Cardiac fibroblast (primary cell): Measurements from ENCODE around the gene PRSS27.

ENCODE experiments used
- DNase-seq, 2 donors: peaks; one replicate each; pipeline versions ENCODE4 v3.0.0 to v3.0.0-alpha.2; 2010; ENCODE audit warnings: low read depth in 2 of 2
- H3K4me3 ChIP-seq, 2 donors: replicated peaks in 1 of 2; 1 replicate in 1 of 2; 2 replicates in 1 of 2; pipeline ENCODE4 v1.5.1; 2011; ENCODE audit warnings: low read depth in 2 of 2, low read length in 2 of 2, mild to moderate bottlenecking in 2 of 2, moderate library complexity in 1 of 2
- TF ChIP-seq, protein P1 (sequence below): IDR thresholded peaks from one replicate; pipeline ENCODE4 v1.5.1; 2011; ENCODE audit warnings: low read depth, mild to moderate bottlenecking, low read length, inconsistent platforms

PRSS27 gene

DNA sequence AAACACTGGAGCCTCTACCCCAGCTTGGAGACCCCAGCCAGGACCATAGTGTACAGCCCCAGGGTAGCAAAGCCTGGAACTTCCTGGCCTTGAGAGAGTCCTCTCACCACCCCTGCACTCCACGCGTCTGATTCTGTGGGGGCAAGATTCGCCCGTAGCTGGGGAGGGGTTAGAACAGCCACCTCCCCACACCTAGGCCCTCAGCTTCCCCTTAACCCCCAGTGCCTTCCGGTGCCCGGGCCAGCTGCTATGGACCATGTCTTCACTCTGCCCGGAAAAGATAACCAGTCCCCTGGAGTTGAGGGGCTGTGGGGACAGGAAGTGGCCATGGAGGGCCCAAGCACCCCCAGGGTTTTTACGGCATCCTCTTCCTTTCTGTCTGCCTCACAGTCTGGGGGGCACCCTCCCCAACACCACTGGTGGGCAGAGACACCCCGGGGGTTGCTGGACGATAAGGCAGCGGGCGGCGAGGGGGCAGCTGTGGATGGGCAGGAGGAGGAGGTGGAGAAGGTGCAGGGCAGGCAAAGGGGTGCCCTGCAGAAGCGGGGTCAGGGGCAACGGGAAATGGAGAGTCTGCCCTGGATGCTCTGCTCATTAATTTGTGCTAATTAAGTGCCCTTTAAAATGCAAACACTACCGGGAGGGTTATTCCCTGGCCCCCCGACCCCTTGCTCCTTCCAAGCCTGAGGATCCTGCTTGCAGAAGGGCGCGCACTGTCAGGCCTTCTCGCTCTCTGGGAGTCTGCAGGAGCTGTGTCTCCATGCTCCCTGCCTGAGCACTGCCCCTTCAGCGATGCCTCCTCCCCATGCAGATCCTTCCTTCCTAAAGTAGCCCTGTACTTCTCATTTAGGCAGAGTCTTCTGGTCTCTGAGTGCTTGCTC, 2.4 kb downstream of the PRSS27 start:
- no peak overlapping the region for H3K4me3 ChIP-seq
- DNase-seq, result no peak
- TF ChIP-seq, protein P1, sequence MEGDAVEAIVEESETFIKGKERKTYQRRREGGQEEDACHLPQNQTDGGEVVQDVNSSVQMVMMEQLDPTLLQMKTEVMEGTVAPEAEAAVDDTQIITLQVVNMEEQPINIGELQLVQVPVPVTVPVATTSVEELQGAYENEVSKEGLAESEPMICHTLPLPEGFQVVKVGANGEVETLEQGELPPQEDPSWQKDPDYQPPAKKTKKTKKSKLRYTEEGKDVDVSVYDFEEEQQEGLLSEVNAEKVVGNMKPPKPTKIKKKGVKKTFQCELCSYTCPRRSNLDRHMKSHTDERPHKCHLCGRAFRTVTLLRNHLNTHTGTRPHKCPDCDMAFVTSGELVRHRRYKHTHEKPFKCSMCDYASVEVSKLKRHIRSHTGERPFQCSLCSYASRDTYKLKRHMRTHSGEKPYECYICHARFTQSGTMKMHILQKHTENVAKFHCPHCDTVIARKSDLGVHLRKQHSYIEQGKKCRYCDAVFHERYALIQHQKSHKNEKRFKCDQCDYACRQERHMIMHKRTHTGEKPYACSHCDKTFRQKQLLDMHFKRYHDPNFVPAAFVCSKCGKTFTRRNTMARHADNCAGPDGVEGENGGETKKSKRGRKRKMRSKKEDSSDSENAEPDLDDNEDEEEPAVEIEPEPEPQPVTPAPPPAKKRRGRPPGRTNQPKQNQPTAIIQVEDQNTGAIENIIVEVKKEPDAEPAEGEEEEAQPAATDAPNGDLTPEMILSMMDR, result no peak

GRCh38 chr16:2716948-2717347, 3.1 kb downstream of the PRSS27 start:
- TF ChIP-seq, protein P1, result no peak
- no peak overlapping the region for H3K4me3 ChIP-seq
- DNase-seq, result no peak

- TF ChIP-seq, protein P1, result no peak
- no peak overlapping the region for H3K4me3 ChIP-seq
- DNase-seq, result no peak
Observed at GRCh38 chr16:2715966-2716885, 3.8 kb downstream of the PRSS27 start.

DNA sequence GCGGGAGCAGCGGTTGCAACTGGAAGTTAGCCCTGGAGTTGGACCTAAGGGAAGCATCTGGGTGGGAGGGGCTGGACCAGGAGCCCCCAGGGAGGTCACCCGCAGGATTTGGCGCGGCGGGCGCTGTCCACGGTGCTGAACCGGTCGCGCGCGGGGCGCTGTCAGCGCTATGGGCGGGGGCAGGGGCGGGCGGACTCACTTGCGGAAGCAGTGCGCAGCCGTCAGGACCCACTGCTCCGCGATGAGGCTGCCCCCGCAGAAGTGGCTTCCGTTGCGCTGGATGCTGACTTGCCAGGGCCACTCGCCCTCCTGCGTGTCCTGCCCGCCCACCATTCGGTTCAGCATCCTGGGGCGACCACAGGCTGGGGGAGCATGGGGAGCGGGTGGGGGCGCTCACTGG, 4.5 kb downstream of the PRSS27 start:
- peak overlapping the region in 1 of 2 donors; percentile 13 for H3K4me3 ChIP-seq
- TF ChIP-seq, protein P1, result no peak
- DNase-seq, result peak; percentile 35 to 52

GRCh38 chr16:2715064-2715463, 5.0 kb downstream of the PRSS27 start:
- H3K4me3 ChIP-seq, result no peak overlapping the region
- TF ChIP-seq, protein P1, result no peak

DNA sequence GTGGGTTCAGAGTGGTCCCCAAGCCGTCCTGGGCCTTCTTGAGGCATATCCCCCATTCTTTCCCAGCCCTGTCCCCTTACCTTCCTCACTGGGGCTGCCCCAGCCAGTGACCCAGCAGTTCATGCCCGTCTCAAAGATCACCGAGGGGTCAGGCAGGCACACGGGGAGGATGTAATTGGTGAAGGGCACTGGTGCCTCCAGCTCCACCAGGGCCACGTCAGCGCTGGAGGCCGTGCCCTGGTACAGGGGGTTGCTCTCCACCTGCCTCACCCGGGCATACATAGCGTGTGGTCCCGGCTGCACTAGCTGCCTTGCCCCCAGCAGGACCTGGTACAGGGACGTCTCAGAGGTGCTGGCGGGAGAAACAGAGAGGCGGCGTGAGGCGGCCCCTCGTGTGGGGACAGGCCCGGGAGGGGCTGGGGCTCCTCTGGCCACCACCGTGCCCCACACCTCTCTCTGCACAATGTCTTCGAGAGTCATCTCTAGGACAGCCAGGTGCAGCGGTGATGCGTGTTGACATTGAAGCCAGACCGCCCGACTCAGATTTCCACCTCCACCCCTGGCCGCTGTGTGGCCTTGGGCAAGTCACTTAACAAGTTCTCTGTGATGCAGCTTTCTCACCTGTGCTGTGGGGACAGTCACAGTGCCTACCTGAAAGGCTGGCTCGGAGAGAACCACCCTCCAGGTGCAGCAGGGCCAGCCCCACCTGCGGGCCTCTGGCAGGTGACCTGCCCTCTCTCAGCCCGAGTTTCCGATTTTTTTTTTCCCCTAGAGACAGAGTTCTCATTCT, 5.8 kb downstream of the PRSS27 start:
- TF ChIP-seq, protein P1, result no peak
- no peak for DNase-seq
- H3K4me3 ChIP-seq, result no peak overlapping the region

More at GRCh38 chr16:2715064-2715463, 5.0 kb downstream of the PRSS27 start:
- DNase-seq, result no peak
